Measurements from ENCODE around the gene BRICD5.

BRICD5 gene

DNA sequence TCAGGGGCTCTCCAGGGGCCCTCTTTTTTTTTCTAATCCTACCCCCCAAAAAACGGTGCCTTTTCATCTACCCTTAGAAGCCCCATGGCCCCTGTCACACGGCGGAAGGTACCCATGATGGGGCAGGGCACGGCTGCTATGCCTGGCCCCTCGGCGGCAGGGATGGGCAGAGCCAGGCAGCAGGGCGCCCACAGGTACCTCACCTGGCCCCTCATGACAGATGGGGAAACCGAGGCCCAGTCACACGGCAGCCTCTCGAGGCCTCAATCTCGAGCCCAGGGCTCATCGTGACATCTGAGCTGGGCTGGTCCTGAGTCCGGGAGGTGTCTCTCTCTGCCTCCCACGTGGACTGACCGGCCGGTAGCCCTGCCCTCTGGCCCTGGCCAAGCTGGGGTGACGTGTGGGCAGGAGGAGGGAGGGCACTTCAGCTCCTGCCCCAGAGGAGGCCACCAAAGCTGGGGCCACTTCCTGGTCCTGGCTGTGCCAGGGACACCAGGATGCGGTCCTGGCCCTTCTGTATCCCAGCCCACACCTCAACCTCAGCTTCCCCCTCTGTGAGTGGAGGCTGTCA is 43.5 kb downstream of the BRICD5 start:
- no peak overlapping the region for H3K4me3 ChIP-seq (ENCODE audit: low read length)
- no peak for TF ChIP-seq ZNF274 (IDR thresholded peaks at IDR 0.05; ENCODE audit: low read depth, low read length)

DNA sequence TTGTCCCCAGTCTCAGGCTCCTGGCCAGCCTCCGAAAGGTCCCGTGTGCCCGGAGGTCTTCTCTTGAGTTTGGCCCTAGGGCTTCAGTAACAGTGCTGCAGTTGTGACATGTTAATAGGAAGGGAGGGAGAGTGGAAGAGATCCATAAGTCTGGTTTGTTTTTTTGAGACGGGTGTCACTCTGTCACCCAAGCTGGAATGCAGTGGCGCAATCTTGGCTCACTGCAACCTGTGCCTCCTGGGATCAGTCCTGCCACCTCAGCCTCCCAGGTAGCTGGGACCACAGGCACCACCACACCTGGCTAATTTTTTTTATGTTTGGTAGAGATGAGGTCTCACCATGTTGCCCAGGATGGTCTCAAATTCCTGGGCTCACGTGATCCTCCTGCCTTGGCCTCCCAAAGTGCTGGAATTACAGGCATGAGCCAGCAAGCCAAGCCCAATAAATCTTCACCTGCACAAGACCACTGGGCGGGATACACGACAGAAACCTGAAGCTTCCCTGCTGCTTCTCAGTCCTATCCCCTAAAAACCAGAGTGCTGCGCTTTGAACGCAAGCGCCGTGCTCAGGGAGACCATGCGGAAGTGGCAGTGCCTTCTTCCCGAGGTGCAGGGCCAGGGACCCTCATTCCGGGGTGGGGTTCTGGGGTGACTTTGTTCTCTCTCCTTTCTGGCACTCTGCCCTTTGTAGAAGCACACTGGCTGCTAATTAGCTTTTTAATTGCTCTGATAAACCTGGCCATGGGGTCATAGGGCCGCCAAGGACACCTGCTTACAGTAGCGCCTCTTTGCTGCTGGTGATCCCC is 44.2 kb downstream of the BRICD5 start:
- no peak for TF ChIP-seq ZNF274 (IDR thresholded peaks at IDR 0.05; ENCODE audit: low read depth, low read length)
- H3K4me3 ChIP-seq (ENCODE audit: low read length) = no peak overlapping the region

DNA sequence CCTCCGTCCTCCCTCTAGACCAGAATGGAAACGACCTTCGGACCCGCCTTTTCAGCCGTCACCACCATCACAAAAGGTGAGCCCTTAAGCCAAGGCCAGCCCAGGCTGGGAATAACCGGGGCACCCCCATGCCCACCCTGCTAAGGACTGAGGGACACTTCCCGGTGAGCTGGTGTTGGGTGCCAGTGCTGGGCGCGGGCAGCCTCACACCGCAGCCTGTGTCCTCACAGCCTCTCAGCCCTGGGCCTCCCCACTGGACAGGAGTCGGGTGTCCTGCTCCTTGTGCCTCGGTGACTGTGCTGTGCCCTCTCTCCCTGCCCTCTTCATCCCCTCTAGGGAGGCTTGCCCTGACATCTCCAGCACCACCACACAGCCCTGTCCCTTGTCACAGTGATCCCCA is 44.8 kb downstream of the BRICD5 start:
- H3K4me3 ChIP-seq (ENCODE audit: low read length) = no peak overlapping the region
- no peak for TF ChIP-seq ZNF274 (IDR thresholded peaks at IDR 0.05; ENCODE audit: low read depth, low read length)

DNA sequence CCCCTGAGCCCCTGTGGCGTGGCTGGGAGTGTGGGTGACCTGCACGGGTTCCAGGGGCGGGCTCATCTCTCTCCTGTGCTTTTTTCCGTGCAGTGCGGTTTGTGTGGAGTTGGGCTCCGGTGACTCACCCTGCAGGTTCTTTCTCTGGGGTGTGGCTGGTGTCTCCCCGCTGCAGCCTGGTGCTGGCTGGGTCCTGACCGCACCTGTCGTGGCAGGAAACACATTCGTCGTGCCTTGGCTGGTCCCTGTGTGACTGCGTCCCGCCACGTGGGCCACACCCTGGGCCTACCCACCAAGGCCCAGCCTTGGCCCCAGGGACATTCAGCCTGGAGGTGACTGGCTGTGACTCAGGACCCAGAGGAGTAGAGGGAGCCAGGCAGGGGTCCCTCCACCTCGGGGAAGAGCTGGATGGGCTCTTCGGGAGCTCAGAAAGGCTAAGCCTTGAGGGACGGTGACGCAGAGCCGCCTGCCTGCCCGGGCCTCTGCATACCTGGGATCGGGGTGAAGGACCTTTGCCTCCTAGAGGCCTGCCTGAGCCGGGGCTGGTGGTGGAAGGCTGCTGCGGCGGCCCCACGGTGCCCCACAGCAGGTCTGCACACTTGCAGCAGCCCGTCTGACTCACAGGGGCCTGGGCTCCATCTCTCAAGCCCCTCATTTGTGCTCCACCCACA is 47.3 kb downstream of the BRICD5 start:
- TF ChIP-seq ZNF274 (IDR thresholded peaks at IDR 0.05; ENCODE audit: low read depth, low read length) = no peak
- H3K4me3 ChIP-seq (ENCODE audit: low read length) = no peak overlapping the region

DNA sequence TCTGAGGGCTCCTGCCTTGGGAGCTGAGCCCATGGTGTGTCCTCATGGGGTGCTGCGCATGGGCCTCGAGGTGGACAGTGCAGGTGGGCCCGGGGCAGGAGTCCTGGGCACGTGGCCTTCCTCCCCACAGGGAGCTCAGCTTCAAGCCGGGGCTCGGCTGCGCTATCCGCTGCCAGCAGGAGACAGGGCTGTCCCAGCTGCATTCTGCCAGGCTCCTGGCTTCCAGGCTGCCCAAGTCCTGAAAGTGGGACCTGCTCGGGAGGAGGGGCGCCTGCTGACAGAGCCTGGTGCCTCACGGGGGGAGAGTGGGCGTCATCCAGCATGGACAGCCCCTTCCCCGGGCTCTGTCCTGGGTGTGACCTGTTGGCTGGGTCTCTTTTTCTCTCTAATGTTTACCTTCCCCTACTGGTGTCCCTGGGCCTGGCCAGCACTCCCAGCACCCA is 48.0 kb downstream of the BRICD5 start:
- TF ChIP-seq ZNF274 (IDR thresholded peaks at IDR 0.05; ENCODE audit: low read depth, low read length) = no peak
- H3K4me3 ChIP-seq (ENCODE audit: low read length) = no peak overlapping the region

DNA sequence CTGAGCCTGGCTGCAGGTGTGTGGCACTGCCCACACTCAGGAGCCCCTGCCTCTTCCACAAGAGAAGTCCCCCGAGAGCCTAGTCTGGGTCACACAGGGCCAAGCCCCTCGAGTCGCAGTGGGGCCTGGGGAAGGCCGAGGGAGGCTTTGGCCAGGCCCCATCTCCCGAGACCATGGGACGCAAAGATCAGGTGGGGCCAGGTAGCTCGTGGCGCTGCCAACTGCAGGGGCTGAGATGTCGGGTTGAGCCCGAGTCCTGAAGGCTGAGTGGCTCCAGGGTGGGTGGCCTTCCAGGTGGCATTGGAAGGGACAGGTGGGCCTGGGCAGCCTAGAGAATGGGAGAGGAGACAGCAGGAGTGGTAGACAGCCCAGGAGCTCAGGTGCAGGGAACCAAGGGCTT is 48.8 kb downstream of the BRICD5 start:
- H3K4me3 ChIP-seq (ENCODE audit: low read length) = no peak overlapping the region
- no peak for TF ChIP-seq ZNF274 (IDR thresholded peaks at IDR 0.05; ENCODE audit: low read depth, low read length)

DNA sequence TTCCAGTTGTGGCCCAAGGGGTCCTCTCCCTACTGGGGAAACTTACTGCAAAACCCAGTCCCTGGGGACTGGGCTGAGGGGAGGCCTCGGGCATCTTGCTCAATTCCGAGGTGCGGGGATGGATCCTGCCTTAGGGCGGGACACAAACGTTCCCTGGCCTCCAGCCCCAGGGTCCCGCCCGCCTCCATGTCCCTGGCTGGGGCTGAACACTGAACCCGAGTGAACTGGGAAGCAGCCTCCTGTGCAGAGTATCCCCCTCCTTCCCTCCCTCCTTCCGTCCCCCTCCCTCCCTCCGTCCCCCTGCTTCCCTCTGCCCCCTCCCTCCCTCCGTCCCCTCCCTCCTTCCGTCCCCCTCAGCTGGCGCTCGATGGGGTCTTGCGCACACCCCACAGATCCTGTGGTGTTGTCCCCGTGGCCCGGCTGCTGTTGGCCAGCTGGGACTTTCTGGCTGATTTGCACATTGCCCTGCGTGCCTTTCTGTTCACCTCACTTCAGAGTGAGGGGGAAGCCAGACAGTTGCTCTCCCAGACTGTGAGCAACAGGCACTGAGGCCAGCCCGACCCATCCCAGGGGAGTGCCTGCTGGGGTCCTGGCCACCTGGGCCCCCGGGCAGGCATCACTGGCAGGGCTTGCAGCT is 49.6 kb downstream of the BRICD5 start:
- no peak for TF ChIP-seq ZNF274 (IDR thresholded peaks at IDR 0.05; ENCODE audit: low read depth, low read length)
- no peak overlapping the region for H3K4me3 ChIP-seq (ENCODE audit: low read length)

Measured in GM08714 (cell line).